Measurements from ENCODE around the gene D2HGDH. TPM values are rescaled to one million over a fixed set of nuclear protein-coding genes. Genes with fewer than 3 reads are reported as not detected.
"Not testable (repeated sequence)": the region's sequence is repeated elsewhere in the genome, so short reads cannot be mapped to it uniquely, and the experiment has no call there.

The D2HGDH gene
- total RNA-seq, 2 experiments from 2014 or later: 23.2 to 68.1 TPM

DNA sequence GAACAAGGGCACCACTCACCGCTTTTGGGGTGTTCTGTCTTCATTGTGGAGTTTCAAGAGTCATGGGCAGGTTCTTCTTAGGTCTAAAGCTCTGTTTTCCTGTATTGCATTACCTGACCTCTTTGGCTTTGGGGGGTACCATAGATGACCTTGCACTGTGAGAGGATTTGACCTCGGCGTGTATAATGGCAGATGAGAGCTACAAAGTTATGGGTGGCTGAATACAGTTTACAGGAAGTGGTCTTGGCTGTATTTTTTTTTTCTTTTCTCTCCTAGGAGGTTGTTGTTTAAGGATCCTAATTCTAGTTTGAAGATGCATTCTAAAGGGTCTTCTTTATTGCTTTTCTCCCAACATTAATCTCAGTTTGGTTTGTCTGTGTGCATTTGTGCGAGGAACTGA, 53.7 kb downstream of the D2HGDH start:
- no peak for TF ChIP-seq EZH2phosphoT487 (IDR thresholded peaks at IDR 0.05; ENCODE audit: borderline replicate concordance, low read depth, low read length)
- TF ChIP-seq, protein P1, sequence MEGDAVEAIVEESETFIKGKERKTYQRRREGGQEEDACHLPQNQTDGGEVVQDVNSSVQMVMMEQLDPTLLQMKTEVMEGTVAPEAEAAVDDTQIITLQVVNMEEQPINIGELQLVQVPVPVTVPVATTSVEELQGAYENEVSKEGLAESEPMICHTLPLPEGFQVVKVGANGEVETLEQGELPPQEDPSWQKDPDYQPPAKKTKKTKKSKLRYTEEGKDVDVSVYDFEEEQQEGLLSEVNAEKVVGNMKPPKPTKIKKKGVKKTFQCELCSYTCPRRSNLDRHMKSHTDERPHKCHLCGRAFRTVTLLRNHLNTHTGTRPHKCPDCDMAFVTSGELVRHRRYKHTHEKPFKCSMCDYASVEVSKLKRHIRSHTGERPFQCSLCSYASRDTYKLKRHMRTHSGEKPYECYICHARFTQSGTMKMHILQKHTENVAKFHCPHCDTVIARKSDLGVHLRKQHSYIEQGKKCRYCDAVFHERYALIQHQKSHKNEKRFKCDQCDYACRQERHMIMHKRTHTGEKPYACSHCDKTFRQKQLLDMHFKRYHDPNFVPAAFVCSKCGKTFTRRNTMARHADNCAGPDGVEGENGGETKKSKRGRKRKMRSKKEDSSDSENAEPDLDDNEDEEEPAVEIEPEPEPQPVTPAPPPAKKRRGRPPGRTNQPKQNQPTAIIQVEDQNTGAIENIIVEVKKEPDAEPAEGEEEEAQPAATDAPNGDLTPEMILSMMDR (conservative IDR thresholded peaks at IDR 0.05; ENCODE audit: low read length): no peak
- no peaks in the 10 kb centered on the region; the same call in 1 of the 2 replicates for H3K36me3 ChIP-seq (ENCODE audit: insufficient read depth, low read length)
- H2AFZ ChIP-seq (ENCODE audit: low read length): peak overlapping the region; percentile 34; the same call in 1 of the 2 replicates
- H3K27ac ChIP-seq (ENCODE audit: low read depth, low read length, poor library complexity, severe bottlenecking): no peak overlapping the region
- peaks cover 28% of the 10 kb centered on the region for H3K9me3 ChIP-seq (ENCODE audit: low read length)
- no peaks in the 10 kb centered on the region for H4K20me1 ChIP-seq (ENCODE audit: insufficient read depth, low read length)
- no peaks in the 10 kb centered on the region for H3K79me2 ChIP-seq (ENCODE audit: insufficient read depth, low read depth, low read length)
- CTCF ChIA-PET (ENCODE audit: unreplicated experiment): no interaction called here
- no peak overlapping the region for H3K4me3 ChIP-seq (ENCODE audit: low read depth, low read length, poor library complexity, severe bottlenecking)
- peaks cover 10% of the 10 kb centered on the region for H3K4me1 ChIP-seq (ENCODE audit: insufficient read depth, low read length, poor library complexity, severe bottlenecking)
- peak; percentile 12 for DNase-seq (ENCODE audit: low spot score)
- intact Hi-C loops (cut with micrococcal nuclease; ENCODE audit: unreplicated experiment): no loop called here
- H3K4me2 ChIP-seq (ENCODE audit: low read length): peak overlapping the region; percentile 5; the same call in 1 of the 2 replicates
- H3K9me2 ChIP-seq (ENCODE audit: insufficient read depth, low read length): no peaks in the 10 kb centered on the region
- BruUV-seq (replicated peaks): no TSS peak
- POLR2A ChIA-PET: interaction anchor here (0.6 kb wide), 1 partner anchor 772 kb away, joined by 3 read pairs; no protein-coding TSS in a partner anchor

DNA sequence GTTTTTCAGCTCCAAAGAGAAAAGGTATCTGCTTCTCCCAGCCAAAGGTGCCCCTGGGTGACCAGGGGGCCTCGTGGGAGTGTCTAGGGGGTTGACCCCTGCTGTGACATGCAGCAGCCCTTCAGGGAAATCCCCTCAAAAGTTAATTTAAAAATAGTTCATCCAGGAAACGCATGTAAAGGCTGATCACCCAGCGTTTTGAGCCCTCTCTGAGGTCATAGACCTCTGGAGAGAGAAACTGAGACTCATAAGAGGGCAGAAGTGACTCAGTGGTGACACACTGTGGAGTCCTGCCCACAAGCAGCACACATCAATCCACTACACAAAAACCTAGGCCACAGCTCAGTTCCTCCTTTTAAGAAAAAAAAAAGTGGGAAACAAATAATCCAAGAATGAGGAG, 54.1 kb downstream of the D2HGDH start:
- CTCF ChIA-PET (ENCODE audit: unreplicated experiment): no interaction called here
- Histone ChIP-seq H3K4me3 (ENCODE audit: low read depth, low read length, poor library complexity, severe bottlenecking) (no peak overlapping the region), H3K36me3 (ENCODE audit: insufficient read depth, low read length) (no peaks in the 10 kb centered on the region; the same call in 1 of the 2 replicates), H3K9me3 (ENCODE audit: low read length) (peaks cover 27% of the 10 kb centered on the region), H3K4me1 (ENCODE audit: insufficient read depth, low read length, poor library complexity, severe bottlenecking) (peaks cover 10% of the 10 kb centered on the region), H3K4me2 (ENCODE audit: low read length) (peak overlapping the region; percentile 5; the same call in 1 of the 2 replicates), H3K9me2 (ENCODE audit: insufficient read depth, low read length) (no peaks in the 10 kb centered on the region), H3K27ac (ENCODE audit: low read depth, low read length, poor library complexity, severe bottlenecking) (no peak overlapping the region), H2AFZ (ENCODE audit: low read length) (peak overlapping the region; percentile 34; the same call in 1 of the 2 replicates), H3K79me2 (ENCODE audit: insufficient read depth, low read depth, low read length) (no peaks in the 10 kb centered on the region), H4K20me1 (ENCODE audit: insufficient read depth, low read length) (no peaks in the 10 kb centered on the region)
- BruUV-seq (replicated peaks): no TSS peak
- DNase-seq (ENCODE audit: low spot score): peak; percentile 23
- TF ChIP-seq, protein P1 (conservative IDR thresholded peaks at IDR 0.05; ENCODE audit: low read length): 0 out of 2 replicates have a peak, but pooled peaks have one; percentile 20
- TF ChIP-seq EZH2phosphoT487 (IDR thresholded peaks at IDR 0.05; ENCODE audit: borderline replicate concordance, low read depth, low read length): no peak
- intact Hi-C loops (cut with micrococcal nuclease; ENCODE audit: unreplicated experiment): no loop called here
- POLR2A ChIA-PET: interaction anchor here (0.6 kb wide), 1 partner anchor 772 kb away, joined by 3 read pairs; no protein-coding TSS in a partner anchor

DNA sequence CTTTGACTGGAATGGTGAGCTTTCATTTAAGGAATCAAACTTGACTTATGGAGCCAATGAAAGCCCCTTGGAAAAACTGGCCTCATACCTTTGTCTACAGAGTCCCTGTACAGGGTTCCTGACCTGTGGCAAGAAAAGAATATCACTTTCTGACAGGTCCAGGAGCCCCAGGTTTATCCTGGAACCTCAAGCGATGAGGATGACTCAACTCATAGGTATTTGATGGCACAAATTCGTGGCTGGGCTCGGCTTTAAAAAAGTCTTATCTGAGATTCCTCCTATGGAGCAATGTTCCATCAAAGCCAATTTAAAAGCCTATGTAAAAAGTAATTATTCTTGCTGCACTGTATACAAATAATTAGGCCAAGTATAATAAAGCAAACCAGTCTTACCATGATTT, 57.0 kb downstream of the D2HGDH start:
- H4K20me1 ChIP-seq (ENCODE audit: insufficient read depth, low read length); H2AFZ ChIP-seq (ENCODE audit: low read length); H3K27ac ChIP-seq (ENCODE audit: low read depth, low read length, poor library complexity, severe bottlenecking); H3K4me3 ChIP-seq (ENCODE audit: low read depth, low read length, poor library complexity, severe bottlenecking); POLR2A ChIA-PET; H3K4me2 ChIP-seq (ENCODE audit: low read length); H3K79me2 ChIP-seq (ENCODE audit: insufficient read depth, low read depth, low read length); H3K9me2 ChIP-seq (ENCODE audit: insufficient read depth, low read length); H3K4me1 ChIP-seq (ENCODE audit: insufficient read depth, low read length, poor library complexity, severe bottlenecking); DNase-seq (ENCODE audit: low spot score); intact Hi-C loops (cut with micrococcal nuclease; ENCODE audit: unreplicated experiment); BruUV-seq (replicated peaks); CTCF ChIA-PET (ENCODE audit: unreplicated experiment); H3K36me3 ChIP-seq (ENCODE audit: insufficient read depth, low read length): not testable (repeated sequence)
- peaks cover 27% of the 10 kb centered on the region for H3K9me3 ChIP-seq (ENCODE audit: low read length)

Data from OCI-LY7 (cell line).